Hematopoietic multipotent progenitor cell treated with erythropoietin and hydrocortisone succinate and interleukin-3 and kit ligand, for 17 days (in vitro differentiated cells): ENCODE data around the gene TSPAN31.

ENCODE experiments used
- DNase-seq: peaks from one replicate; pipeline ENCODE4 v3.0.0-alpha.2; 2015; ENCODE audit warnings: low spot score

The TSPAN31 gene

DNA sequence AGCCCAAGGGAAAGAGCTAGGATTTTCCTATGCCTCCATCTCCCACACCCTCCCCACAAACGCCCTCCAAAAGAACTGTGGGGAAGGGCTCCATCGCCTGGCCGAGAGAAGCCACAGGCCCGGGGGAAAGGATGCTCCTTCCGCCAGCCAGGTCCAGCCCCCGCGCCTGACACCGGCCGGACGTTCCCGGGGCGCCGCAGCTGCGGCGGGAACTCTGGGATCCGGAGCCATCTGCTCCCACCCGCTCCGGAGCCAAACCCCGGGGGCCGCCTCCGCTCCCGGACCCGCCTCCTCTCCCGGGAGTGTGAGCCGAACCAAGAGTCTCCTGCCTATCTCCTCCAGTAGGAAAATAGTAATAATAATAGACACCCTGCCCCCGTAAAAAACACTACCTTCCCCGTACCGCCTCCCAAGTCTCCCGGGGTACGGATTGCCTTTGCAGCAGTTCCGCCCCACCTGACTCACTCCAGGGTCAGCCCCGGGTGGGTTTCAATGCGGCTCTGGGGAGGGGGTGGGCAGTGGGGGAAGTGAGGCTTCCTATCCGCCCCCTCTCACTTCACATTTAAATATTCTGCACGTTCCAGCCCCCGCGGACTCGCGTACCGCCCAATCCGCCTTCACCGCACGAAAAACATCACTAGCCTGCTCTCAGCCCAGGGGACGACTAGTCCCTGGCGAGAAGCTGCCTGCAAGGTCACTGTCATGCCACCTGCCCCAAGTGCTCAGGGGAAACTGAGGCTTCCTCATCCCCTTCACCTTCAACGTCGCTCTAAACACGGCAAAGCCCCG, 8.7 kb upstream of the TSPAN31 start:
- no peak for DNase-seq

DNA sequence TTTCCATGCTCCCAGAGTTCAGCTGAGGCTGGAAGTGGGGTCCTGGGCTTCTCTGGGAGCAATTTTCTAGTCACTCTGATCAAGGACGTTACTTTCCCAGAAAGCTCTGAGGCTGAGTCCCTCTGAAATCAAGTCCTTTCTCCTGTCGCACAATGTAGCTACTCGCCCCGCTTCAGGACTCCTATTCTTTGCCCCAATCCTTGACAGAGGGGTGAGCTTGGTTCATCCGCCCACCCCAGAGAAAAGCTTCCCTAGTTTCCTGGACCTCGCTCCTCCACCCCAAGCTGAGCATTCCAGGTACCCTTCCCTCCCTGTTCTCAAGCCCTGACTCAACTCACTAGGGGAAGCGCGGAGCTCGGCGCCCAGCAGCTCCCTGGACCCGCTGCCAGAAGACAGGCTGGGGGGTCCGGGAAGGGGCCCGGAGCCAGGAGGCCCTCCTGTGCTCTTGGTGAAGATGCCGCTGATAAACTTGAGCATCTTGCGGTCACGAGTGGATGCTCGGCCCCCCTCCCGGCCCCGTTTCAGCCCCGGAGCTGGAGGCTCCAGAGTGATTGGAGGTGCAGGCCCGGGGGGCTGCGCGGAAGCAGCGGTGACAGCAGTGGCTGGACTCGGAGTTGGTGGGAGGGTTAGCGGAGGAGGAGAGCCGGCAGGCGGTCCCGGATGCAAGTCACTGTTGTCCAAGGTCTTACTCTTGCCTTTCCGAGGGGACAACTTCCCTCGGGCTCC, 7.9 kb upstream of the TSPAN31 start:
- DNase-seq: no peak

DNA sequence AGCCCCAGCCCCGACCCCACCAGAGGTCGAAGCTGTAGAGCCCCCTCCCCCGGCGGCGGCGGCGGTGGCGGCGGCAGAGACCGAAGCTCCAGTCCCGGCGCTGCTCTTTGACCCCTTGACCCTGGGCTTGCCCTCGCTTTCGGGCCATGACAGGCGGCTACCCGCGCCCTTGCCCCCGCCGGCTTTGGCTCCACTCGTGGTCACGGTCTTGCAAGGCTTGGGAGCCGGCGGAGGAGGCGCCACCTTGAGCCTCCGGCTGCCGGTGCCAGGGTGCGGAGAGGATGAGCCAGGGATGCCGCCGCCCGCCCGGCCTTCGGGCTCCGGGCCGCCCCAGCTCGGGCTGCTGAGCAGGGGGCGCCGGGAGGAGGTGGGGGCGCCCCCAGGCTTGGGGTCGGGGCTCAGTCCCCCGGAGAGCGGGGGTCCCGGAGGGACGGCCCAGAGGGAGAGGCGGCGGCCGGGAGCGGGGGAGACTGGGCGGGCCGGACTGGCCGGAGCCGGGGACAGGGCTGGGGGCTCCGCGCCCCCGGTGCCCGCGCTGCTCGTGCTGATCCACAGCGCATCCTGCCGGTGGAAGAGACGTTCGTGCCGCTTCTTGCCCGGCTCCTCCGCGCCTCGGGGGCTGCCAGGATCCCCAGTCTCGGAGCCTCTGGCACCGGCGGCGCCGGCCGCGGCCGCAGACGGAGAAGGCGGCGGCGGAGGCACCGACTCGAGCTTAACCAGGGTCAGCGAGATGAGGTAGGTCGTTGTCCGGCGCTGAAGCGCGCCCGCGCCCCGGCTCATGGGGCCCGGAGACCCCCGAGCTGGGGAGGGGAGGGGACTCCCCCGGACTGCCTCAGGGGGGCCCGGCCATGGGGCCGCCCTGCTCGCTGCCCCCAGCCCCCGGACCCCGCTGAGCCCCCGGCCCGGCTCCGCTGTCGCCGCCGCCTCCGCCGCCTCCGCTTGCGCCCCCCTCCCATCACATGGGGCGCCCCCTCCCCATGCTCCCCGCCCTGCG, 7.1 kb upstream of the TSPAN31 start:
- no peak for DNase-seq

DNA sequence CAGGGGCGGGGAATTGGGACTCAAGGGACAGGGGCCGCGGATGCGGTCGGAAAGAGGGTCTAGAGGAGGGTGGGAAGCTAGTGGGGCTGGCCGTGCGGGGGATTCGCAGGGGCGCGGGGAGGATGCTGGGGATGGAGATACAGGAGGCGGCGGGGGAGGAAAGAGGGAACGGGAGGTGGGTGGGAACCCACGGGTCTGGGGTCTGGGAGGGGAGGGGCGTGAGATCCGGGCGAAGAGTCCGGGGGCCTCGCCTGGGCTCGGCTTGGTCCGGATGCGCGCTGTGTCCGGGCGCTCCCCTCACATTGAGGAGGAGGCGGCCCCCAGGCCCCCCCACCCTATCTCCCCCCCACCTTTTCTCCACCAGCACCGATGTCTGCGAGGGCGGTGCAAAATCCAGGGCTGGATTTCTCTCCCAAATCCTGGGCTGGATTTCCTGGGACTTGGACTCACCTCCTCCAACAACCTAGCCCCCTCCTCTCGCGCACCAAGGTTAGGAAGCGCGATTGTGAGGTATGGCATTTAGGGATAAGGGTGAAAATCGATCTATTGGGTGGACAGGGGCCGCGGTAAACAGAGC, 6.1 kb upstream of the TSPAN31 start, which contains the start of gene AGAP2:
Gene AGAP2, minus strand, starts transcription at position 82 of the 577 bp plus-strand sequence. CDS start 496 bp downstream, outside the sequence.
- no peak for DNase-seq

DNA sequence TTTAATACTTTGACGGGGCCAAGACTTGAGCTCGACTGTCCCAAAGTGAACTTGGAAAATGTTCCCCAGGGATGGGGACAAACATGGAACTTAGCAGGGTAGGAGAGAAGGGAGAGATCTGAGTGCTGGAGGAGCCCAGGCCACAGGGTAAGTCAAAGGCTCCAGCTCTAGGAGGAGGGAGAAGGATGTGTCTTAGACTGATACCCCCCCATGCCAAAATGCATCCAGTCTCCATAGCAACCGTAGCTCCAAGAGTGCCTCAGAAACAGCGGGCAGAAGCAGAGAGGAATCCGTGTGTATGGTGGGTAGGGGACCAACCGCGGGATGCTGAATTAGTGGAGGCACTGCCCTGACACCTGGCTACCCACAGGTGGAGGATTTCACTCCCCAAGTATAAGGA, 5.5 kb upstream of the TSPAN31 start:
- no peak for DNase-seq

DNA sequence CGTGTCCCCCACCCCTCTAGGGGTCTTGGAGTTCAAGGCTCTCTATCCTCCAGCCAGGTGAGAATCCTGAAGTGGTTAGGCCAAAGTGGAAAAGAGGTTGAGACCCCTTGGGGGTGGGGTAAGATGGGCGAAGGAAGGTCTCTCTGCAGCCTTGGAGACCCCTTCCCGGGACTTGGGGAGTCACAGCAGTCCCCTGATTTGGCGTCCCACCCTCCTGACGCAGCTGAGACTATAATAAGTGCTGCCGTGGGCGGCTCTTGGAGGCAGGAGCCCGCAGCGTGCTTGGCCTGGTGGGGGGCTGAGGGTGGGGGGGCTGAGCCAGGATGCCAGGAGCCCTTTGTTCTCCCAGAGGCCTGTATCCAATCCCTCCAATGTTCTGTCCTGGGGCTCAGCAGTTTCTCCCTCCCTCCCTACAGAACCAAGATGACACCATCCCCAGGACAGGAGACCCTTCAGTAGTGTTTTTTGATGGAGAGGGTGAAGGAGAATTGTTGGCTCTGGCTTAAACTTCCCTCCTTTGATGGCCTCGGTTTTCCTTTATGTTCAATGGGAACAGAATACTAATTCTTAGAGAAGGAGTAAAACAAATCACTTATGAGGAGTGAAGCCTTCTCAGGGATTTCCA, 4.8 kb upstream of the TSPAN31 start:
- DNase-seq: no peak

DNA sequence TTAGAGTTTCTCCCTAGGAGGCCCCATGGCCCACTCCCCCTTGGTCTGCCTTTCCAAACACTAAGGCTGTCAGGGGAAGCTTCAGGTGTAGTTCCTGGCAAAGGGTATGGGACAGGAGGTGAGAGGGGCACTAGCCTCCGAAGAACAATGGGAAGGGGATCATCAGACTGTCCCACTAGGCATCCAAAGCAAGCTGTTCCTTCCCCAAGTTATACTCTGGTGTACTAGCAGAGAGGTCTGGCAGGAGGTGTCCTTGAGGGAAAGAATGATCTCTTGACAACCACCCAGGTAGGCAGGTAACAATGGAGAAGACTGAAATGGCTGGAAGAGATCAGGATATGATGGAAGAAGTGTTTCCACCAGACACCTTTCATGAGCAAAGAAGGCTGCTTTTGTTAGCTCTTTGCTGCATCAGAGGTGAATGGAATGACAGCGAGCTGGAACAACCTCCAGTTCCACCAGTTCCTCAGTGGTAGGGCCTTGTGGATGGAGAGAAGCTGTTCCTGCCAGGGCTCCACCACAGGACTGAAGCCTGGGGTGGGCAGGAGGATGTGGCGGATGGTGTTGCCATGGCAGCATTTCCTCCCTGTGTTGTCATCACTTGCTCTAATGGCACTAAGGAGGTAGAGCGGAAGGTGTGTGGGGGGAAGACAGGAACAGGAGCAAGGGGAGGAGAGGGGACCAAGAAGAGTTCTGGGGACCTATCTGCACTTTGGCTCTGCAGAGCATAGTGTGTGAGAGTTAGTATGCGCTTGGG, 4.0 kb upstream of the TSPAN31 start:
- DNase-seq: no peak

DNA sequence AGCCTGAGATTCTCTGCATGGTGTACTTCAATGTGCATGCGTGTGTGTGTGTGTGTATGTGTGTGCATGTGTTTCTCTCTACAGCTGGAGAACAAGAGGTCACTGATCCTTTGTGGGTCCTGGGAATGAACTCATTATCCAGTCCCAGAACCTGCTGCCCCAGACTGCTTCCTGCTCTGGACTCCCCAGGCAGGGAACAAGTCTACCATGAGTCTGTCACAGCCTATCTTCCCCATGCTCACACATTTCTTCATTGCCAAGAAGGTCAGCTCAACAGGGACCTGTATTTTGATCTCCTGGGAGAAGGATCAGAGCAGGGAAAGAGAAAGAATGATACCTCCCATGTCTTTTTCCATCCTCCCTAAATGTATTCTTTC, 3.4 kb upstream of the TSPAN31 start:
- no peak for DNase-seq

DNA sequence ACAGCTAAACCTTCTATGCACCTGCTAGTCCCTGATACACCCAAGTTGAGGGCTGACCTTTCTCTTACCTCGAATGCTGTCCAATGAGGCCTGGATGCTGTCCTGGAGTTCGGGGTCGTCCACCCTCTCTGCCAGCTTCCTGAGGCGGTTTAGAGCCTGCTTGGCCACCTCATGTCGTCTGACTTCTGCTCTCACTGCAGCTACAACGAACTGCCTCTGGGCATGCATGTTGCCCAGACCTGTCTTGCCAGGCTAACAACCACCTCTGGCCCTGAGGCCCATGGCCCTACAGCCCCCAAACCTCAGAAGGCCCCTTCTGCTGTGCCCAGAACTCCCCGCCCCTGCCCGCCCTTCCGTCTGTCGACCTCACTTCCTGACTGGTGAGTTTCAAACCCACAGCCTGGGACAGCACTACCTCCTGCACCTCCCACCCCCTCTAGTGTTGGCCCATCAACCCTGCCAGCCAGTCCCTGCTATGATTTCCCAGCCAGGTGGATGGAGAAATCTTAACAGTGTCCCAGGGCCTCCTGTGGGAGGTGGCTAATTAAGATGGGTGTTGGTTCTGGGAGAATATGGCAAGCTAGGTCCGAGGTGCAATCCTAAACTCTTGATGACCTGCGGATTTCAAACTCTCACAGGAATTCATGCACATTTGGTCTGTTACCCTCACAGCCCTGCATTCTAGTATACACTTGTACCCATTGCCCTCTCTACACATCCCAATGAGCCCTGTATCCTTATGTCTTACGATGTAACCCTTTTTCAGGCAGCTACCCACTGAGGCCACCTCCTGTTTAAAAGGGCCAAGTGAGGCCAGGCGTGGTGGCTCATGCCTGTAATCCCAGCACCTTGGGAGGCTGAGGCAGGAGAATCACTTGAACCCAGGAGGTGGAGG, 2.7 kb upstream of the TSPAN31 start:
- peak; percentile 52 for DNase-seq

DNA sequence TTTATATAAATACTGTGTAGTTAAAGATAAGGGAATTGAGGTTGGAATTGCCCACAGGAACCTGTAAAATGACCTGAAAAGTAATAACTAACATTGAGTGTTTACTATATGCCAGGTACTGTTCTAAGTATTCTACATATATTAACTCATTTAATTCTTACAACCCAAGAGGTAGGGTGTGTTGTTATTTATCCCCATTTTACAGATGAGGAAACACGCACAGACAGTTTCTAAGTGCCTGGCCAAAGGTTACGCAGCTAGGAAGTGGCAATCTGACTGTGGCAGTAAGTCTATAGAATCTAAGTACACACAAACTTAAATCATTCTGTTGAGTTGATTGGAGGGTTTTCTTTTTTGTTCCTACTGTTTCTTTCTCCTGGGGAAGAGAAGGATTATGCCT, 1.1 kb upstream of the TSPAN31 start:
- DNase-seq: no peak

DNA sequence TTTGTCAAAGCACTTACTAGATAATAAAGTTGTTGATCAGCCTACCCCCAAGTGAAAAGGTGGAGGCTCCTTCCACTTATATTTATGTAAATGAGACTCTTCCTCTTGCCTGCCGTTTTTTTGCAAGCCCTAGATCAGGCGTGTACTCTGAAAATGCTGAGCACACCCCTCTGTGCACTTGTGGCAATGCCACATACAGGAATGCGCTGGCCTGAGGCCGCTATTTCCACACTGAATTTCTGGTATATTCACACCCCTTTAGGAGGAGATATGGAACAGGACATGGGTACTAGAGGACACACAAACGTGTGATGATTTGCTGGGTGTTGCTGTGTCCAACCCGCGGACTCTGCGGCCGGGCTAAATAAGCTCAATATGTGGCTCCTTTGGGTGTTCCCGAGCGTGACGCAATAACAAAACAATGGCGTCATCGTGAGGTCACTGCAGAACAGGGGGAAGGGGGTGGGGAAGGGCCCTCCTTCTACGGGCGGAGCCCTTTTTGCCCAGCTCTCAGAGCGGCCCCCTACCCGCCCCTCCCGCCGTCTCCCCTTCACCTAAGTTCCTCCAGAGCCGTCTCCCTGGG, 554 bp upstream of the TSPAN31 start:
- peak; percentile 88 for DNase-seq

DNA sequence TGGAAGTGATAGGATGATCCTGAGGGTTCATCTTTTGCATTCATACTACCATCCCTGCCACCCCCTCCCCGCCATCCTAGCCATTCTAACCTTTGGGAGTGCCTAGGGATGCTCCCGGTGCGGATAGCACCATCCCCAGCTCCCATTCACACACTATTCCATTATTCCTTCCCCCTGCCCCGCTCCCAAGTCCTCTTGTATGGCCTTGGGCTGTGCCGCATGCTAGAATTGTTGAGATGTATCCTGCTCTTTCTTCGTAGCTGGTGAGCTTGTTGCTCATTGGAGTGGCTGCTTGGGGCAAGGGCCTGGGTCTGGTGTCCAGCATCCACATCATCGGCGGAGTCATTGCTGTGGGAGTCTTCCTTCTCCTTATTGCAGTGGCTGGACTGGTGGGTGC, 644 bp downstream of the TSPAN31 start:
- peak; percentile 13 for DNase-seq

DNA sequence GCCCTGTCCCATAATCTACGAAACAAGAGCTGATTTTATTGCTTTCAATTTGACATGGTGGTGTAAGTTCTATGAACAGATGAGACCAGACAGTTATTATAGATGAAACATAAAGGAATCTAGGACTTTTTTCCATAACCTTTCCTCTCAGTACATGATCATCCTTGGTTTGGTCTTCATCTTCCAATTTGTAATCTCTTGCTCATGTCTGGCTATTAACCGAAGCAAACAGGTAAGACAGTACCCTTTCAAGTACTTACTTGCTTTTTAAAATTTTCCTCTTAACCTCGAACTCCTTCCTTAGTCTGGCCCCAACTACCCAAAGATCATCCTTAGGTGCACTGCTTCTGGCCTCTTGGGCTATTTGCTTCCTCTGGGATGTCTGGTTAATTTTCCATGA, 1.2 kb downstream of the TSPAN31 start:
- peak; percentile 10 for DNase-seq

DNA sequence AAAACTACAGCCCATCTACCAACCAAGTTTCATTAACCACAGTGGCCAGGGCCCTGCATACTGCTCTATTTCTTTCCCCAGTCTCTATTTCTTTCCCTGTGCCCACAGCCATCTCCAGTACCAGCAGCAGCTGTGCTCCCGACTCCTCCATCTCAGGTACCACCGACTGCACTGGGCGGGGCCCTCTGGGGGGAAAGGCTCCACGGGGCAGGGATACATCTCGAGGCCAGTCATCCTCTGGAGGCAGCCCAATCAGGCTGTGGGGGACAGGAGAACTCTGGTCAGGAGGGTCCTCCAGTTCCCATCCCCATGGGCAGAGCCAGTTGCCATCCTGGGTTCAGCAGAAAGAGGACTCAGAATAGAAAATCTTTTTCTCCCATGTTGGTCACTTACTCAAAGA, 4.2 kb downstream of the TSPAN31 start:
- DNase-seq: no peak

DNA sequence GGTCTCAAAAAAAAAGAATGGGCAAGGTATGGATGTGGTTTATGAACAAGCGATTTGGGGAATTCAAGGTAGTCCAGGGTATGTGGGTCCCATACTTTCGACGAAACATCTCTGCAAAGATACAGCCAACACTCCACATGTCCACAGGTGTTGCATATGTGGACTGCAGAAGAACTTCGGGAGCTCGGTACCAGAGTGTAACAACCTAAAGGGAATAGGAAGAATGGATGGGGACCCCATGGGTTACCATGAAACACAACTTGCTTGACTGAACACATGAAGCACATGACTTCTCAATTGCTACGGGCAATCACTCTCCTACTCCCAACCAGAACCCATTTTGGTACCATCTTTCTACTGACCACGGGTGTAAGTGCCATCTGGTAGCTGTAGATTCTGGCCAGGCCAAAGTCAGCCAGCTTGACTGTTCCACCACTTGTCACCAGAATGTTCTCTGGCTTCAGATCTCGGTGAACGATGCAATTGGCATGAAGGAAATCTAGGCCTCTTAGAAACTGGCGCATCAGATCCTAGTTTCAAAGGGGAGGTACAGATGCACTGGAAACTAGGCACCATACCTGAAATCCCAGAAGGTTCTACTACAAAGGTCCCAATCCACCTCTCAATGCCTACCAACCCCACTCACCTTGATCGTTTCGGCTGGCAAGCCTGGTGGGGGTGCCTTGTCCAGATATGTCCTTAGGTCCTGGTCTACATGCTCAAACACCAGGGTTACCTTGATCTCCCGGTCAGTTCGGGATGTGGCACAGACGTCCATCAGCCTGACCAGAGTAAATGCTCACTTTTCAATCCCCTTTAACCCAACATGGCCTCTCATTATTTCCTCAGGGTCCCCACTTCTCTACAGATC, 6.0 kb downstream of the TSPAN31 start:
- DNase-seq: peak; percentile 17

DNA sequence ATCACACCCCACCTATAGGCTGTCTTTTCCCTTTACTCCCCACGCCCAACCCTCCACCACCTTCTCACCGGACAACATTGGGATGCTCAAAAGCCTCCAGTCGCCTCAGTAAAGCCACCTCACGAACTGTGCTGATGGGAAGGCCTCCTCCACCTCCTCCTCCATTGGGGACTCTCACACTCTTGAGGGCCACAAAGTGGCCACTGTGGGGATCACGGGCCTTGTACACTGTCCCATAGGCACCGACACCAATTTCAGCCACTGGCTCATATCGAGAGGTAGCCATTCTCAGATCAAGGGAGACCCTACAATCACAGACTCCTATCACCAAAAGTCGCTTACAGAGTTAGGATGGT, 6.6 kb downstream of the TSPAN31 start:
- no peak for DNase-seq

DNA sequence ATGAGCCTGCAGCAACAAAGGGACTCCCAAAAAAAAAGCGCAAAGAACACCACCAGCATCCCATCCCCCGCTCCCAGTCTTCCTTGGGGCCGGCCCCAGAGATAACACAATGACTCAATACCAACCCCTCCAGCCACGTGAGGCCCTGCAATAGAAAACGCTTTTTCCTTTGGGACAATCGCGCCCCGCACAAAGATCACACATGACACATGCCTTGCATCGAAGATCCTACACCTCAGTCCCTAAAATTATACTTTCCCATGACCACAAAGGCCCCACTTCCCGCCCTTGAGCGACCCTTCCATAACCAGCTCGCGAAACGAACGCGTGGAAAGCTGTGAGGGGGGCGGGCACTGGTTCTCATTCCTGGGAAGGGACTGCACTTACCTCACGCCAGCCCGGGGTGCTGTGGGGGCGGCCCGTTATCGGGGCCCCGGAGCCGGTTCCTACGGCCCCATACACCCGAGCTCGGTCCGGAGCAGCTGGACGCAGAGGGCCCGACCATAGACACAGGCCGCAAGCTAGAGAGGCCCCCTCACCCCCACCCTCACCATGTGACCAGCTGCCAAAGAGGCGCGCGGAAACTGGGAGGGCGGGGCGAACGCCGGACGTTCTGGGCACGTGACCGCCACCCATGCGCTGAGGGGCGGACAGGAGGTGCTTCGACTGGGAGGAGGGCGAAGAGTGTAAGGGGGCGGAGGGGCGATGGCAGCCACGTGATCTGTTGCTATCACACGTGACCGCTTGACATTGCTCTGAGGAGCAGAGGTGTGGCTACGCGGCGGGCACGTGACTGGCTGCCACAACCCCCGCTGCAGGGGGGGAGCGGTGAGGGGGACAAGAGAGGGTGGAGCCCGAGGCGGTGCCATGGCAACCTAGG, 7.2 kb downstream of the TSPAN31 start, which contains the start of gene CDK4:
Gene CDK4, minus strand, starts transcription at position 523 of the 880 bp plus-strand sequence. CDS start 593 bp downstream, outside the sequence.
- DNase-seq: peak; percentile 99
